ENCODE results near the gene IFNL4. TPM values are rescaled to one million over a fixed set of nuclear protein-coding genes. Genes with fewer than 3 reads are reported as not detected.
A peak's percentile ranks its signal among the peaks of the same experiment; 100 is the strongest.
"Not testable (repeated sequence)": the region's sequence is repeated elsewhere in the genome, so short reads cannot be mapped to it uniquely, and the experiment has no call there.

IFNL4 gene
- total RNA-seq, 1 donor from 2014 or later = not detected

DNA sequence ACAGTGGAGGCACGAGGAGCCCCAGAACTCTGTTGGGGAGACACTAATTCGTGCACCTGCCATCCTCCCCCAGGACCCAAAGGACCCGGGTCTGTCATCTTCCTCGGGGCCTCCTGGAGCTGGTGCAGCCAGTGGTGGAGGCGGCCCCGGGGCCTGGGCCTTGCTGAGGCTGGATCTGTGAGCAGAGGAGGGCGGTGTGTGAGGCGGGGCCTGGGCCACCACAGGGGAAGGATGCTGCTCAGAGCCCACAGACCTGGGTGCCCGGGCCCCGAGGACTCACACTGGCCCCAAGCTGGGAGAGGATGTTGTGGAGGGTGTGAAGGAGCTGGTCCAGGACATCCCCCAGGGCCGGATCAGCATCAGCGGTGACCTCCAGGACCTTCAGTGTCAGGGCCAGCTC is 12.1 kb downstream of the IFNL4 start:
- DNase-seq = no peak
- no peak for ATAC-seq
- intact Hi-C loops (cut with micrococcal nuclease) = no loop called here

DNA sequence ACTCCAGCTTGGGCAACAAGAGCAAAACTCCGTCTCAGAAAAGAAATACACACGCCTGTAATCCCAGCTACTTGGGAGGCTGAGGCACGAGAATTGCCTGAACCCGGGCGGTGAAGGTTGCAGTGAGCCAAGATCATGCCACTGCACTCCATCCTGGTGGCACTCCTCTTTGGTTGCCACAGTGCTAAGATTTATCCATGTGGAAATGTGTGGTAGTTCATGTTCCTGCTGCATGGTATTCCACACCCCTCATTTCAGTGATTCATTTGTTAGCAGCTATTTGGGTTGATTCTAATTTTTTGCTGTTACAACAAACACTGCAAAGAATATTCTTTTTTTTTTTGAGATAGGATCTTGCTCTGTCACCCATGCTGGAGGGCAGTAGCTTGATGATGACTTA is 15.9 kb downstream of the IFNL4 start:
- ATAC-seq (no peak), DNase-seq (no peak)
- intact Hi-C loops (cut with micrococcal nuclease) = no loop called here

DNA sequence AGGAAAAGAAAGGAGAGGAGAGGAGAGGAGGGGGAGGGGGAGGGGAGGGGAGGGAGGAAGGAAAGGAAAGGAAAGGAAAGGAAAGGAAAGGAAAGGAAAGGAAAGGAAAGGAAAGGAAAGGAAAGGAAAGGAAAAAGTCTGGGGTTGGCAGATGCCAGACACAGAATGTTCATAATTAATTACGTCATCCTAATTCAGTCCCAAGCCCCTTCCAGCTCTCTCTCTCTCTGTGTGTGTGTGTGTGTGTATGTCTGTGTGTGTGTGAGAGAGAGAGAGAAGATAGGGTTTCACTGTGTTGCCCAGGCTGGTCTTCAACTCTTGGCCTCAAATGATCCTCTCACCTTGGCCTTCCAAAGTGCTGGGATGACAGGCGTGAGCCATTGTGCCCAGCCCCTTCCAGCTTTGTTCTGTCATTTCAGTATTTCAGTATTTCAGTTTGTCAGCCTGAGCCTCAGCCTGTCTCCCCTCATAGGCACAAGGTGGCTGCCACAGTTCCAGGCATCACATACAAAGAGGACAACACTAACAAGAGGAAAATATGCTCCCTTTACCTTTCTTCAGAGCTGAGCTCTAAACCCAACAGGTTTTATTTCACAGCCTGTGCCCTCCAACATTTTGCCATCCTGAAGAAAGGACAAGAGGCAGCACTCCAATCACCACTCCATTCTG is 18.4 kb downstream of the IFNL4 start:
- ATAC-seq (no peak), DNase-seq (no peak)
- intact Hi-C loops (cut with micrococcal nuclease) = no loop called here

DNA sequence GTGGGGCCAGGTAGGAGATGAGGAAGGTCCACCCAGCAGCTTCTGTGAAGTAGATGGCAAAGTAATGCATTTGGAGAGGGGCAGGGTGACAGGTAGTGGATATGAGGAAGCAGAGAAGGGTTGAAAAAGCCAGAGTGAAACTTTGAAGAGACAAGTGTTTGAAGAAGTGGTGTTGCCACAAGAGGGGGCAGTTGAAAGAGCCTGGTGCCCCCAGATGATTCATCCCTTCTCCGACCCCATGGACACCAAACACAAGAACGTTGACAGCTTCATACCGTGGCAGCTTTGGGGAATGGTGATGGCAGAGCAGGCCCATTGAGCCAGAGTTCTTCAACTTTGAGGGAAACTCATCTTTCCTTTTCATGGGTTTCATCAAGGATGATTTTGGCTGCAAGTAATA is 23.7 kb downstream of the IFNL4 start:
- no peak for DNase-seq
- intact Hi-C loops (cut with micrococcal nuclease) = no loop called here
- ATAC-seq = no peak

DNA sequence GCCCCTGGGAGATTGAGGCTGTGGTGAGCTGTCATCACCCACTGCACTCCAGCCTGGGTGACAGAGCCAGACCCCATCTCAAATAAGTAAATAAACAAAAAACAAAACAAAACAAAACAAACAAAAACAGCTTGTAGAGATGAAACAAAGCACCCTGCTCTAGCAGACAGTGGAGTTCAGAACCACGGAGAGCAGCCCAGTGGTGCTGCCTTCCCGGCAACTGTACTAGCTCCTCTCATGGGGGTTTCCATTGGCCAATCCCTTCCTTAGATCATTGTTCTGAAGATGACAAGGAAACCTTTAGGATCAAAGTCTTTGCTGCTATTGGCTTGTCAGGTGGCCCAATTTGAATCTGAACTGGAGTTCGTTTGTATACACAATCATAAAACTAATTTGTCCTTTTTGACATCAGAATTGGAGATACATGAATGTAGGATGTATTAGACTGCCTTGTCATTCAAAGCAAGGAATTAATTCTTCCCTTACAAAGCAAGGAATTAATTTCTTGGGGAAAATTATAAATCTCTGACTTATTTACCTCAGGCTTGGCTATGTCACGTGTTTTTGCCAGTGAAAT is 24.9 kb downstream of the IFNL4 start:
- intact Hi-C loops (cut with micrococcal nuclease) = no loop called here
- ATAC-seq (no peak), DNase-seq (no peak)

DNA sequence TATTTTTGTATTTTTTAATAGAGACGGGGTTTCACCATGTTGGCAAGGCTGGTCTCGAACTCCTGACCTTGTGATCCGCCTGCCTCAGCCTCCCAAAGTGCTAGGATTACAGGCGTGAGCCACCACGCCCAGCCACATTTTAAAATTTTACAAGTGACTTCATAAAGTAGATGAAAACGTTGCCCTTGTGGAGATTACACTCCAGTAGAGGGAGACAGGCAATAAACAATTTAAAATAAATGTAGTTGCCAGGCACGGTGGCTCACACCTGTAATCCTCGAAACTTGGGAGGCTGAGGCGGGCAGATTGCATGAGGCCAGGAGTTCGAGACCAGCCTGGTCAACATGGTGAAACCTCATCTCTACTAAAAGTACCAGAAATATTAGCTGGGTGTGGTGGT is 29.5 kb downstream of the IFNL4 start:
- intact Hi-C loops (cut with micrococcal nuclease); ATAC-seq; DNase-seq: not testable (repeated sequence)

DNA sequence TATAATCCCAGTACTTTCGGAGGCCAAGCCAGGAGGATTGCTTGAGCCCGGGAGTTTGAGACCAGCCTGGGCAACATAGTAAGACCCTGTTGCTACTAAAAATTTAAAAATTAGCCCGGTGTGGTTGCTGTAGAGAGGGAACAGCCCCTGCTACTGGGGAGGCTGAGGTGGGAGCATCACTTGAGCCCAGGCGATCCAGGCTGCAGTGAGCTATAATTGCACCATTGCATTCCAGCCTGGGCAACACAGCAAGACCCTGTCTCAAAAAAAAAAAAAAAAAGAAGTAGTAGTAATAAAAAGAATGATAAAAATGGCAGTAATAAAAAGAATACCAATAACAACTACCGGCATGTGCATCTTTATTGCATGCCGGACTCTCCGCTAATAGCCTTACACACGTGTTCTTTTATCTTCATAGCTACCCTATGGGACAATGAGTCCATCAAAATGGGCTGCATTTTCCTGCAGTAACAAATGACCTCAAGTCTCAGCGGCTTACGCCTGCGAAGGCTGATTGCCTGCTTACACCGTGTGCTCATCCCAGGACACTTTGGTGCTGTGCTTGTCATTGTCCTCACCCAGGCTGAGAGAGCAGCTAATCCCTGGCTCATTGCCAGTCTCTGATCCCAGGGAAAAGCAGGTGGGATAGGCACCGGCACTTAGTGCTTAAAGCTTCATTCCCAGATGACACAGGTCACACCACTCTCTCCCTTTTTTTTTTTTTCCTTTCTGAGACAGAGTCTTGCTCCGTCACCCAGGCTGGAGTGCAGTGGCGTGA is 30.2 kb downstream of the IFNL4 start:
- DNase-seq = no peak
- intact Hi-C loops (cut with micrococcal nuclease) = no loop called here
- ATAC-seq = no peak

DNA sequence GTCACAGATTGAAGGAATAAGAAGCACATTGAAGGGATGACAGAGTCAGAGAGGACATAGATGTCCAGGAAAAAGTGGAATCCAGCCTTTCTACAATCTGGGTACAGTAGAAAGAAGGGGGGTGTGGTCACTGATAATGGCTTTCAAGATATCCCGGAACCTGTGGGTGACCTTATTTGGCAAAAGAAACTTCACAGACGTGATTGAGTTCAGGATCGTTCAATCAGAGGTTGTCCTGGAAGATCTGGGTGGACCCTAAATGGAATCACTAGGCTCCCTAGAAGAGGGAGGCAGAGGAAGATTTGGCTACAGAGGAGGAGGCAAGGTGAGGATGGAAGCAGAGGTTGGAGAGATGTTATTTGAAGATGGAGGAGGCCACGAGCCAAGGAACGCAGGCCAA is 31.6 kb downstream of the IFNL4 start:
- intact Hi-C loops (cut with micrococcal nuclease) = no loop called here
- DNase-seq (no peak), ATAC-seq (no peak)

GRCh38 chr19:39215323-39215722 is 33.3 kb downstream of the IFNL4 start:
- ATAC-seq; DNase-seq; intact Hi-C loops (cut with micrococcal nuclease): not testable (repeated sequence)

- peak; percentile 46 for DNase-seq
- peak; percentile 24 for ATAC-seq
- intact Hi-C loops (cut with micrococcal nuclease) = no loop called here
Observed at GRCh38 chr19:39212375-39212742, 36.3 kb downstream of the IFNL4 start.

GRCh38 chr19:39211731-39212374 is 36.8 kb downstream of the IFNL4 start:
- DNase-seq = no peak
- intact Hi-C loops (cut with micrococcal nuclease) = no loop called here
- ATAC-seq = no peak

DNA sequence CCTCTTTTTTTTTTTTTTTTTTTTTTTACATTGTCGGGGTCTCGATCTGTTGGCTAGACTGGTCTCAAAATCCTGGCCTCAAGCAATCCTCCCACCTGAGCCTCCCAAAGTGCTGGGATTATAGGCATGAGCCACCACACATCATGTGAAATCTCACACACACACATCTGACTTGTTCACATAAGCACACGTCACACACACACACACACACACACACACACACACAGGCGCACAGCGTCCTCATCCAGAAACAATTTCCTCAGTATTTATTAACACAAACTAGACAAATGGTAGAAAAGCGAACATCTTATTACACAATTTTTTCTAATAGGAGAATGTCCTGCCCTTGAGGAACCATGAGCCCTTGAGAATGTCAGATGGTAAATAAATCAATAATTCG is 39.5 kb downstream of the IFNL4 start:
- intact Hi-C loops (cut with micrococcal nuclease) = no loop called here
- ATAC-seq = no peak
- no peak for DNase-seq

DNA sequence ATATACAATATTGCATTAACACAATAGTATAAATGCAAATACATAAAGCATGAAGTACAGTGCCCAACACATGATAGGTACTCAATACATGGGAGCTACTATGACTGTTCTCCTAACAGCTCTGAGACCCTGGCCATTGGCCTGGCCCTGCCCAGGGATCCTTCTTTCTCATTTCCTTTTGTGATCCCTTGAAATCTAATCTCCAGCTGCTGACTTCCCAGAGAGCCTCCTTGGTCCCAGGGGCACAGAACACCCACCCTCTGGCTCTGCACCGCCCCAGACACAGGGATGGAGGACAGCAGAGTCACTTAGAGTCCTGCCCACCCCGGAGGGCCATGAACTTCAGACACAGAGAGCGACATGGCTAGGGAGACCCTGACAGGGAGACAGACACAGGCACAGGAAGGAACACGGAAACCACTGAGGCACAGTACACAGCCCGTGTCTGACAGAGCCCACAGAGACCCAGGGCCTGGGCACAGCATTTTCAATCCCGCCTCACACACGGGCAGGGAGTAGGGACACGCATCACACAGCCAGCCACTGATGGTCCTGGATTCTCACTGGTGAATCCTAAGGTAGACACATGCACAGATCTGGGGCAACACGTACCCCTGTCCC is 40.4 kb downstream of the IFNL4 start:
- intact Hi-C loops (cut with micrococcal nuclease) = no loop called here

DNA sequence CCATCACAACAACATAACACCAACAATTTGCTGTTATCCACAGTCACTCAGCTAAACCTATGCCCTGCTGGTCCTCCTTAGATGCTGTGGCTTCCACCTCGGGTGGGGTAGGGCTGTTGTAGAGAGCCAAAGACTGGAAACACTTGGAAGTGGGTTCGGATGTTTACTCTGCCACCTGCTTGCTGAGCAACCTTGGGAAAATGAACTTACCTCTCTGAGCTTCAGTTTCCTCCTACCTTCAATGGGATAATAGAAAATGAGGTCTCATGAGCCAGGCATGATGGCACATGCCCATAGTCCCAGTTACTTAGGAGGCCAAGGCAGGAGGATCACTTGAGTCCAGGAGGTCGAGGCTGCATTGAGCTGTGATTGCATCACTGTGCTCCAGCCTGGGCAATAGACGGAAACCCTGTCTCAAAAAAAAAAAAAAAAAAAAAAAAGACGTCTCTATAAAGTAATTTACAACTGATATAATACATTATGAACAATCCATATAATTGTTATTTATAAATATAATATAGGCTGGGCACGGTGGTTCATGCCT is 41.3 kb downstream of the IFNL4 start:
- intact Hi-C loops (cut with micrococcal nuclease) = no loop called here
- ATAC-seq = no peak

More for the DNA sequence above, 40.4 kb downstream of the IFNL4 start:
- DNase-seq (no peak), ATAC-seq (no peak)

GRCh38 chr19:39206122-39206521 is 42.5 kb downstream of the IFNL4 start:
- ATAC-seq = no peak
- no peak for DNase-seq
- intact Hi-C loops (cut with micrococcal nuclease) = no loop called here

More for the DNA sequence above, 41.3 kb downstream of the IFNL4 start:
- DNase-seq = no peak

DNA sequence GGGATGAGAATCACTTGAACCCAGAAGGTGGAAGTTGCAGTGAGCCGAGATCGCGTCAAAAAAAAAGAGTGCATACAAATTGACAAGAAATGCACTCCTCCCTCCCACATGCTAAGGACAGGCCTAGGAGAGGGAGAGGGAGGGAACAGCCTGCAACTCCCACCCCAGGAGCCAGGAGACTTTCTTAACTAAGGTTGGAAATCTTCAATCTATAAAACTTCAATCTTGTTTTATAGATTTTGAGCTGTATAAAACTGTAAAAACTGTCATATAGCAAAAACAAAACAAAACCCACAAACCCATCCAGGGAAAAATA is 43.2 kb downstream of the IFNL4 start:
- intact Hi-C loops (cut with micrococcal nuclease) = no loop called here

DNA sequence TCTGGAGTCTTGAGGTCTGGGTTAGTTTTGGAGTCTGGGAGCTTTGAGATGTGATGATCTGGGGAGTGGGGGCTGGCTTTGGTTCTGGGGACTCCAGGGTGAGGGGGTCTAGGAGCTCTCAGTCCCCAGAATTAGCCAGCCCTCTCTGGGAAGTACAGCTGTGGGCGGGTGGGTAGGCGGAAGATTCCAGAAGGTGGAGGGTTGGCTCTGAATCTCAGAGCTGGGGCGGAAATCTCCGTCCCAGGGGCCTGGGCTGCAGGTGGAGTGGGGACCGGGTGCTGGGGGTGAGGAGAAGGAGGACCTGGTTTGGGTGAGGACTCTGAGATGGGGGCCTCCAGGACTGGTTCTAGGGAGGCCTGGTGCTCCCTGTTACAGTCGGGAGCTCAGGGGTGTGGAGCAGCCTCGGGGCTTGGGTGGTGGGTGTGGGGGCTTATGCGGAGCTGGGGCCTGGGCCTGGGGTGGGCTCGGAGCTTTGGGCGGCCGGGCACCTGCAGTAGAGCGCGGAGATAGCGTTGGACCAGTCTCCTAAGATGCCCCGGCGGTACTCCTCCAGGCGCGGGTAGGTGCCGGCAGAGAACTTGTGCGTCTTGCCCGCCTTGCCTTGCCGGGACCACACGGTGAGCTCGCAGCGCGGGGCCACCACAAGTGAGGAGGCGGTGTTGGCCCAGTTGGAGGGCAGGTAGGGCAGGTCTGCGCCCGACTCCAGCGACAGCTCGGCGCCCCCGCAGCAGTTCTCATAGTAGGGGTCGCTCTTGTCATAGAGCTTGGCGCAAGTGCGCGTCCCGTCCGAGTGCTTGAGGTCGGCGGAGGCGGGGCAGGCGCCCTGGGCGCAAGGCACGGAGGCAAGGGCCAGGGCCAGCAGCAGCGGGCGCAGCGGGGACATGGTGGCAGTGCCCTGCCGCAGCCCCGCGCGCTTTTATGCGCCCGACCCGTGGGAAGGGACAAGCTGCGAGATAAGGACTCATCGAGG is 45.0 kb downstream of the IFNL4 start, which contains the start of gene SYCN:
TSS of gene SYCN (minus strand) at position 892 of the 970 bp plus-strand sequence. CDS start at position 883, 9 bp downstream.
- intact Hi-C loops (cut with micrococcal nuclease) = no loop called here

More for the DNA sequence above, 43.2 kb downstream of the IFNL4 start:
- no peak for ATAC-seq
- DNase-seq = no peak

GRCh38 chr19:39202998-39203355 is 45.7 kb downstream of the IFNL4 start:
- ATAC-seq (no peak), DNase-seq (no peak)
- intact Hi-C loops (cut with micrococcal nuclease) = no loop called here

More for the DNA sequence above, 45.0 kb downstream of the IFNL4 start, which contains the start of gene SYCN:
- DNase-seq = no peak
- ATAC-seq = no peak

Measured in left ventricle myocardium superior (tissue), 1 donor.